Measurements from ENCODE around the gene AIFM3.

AIFM3 gene

GRCh38 chr22:21009638-21010425, 42.8 kb downstream of the AIFM3 start:
- no peak for DNase-seq

DNA sequence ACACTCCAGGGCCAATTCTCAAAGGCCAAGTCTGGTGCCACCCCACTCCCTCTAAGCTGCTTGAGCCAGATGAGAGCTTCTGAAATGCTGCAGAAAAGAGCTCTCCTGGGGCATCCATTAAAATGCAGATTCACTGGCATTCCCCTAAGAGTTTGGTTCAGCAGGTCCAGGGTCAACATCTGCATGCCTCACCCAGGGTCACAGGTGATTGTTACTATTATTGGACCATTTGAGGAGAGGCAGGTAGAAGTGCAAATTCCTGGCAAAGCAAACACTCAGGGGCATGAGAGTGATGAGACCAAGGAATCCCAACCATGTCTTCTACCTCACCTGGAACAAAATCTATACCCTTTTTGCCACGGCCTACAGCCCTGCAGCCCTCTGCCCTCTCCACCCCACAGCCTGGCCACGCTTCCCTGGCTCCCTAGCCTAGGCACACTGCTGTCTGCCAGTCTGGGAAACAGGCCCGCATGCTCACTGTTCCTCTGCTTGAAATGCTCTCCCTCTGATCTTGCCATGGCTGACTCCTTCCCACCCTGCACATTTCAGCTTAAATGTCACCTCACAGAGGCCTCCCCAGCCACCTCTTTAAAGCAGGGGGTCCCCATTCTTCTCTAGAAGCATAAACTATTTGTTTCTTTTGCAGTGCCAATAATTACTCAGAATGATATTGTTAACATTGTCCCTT, 43.5 kb downstream of the AIFM3 start:
- DNase-seq, result no peak

DNA sequence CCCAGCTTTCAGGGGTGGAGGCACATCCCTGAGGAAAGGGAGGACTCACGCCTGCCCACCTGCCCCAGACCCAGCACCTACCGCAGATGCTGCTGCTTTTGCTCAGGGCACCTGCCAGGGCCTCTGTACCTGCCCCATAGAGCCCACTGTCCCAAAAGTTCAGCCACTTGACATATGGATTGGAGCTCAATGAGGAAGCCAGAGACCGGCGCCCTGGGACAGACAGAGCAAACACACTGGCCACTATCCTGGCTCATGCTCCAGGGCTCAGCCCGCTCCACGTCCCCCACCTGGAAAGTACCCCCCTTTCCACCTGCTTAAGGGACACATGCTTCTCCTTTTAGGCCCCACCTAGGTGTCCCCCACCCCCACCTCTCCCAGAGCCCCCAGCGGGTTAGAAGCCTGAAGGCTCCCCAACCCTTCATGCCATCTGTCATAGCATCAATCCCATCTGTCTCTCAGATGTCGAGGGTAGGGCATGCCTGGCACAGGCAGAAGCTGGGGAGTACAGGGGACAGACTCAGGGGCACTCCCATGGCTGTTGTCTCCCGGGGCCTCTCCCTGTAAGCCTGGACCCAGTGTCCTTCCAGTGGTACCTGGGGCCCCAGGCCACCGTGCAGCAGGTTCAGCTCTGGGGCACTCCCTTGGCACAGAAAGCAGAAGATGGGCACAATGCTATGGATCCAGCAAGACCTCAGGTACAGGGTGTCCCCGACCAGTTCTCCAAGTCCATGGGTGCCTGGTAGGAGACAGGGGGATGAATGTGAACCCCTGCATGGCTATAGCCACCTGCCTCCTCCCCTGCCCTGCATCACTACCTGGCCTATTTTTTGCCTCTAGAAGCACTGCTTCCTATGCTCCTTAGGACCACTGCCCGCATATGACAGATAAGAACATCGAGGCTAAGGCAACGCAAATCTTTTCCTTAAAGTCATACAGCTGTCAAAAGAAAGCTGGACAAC, 45.7 kb downstream of the AIFM3 start:
- DNase-seq, result no peak

DNA sequence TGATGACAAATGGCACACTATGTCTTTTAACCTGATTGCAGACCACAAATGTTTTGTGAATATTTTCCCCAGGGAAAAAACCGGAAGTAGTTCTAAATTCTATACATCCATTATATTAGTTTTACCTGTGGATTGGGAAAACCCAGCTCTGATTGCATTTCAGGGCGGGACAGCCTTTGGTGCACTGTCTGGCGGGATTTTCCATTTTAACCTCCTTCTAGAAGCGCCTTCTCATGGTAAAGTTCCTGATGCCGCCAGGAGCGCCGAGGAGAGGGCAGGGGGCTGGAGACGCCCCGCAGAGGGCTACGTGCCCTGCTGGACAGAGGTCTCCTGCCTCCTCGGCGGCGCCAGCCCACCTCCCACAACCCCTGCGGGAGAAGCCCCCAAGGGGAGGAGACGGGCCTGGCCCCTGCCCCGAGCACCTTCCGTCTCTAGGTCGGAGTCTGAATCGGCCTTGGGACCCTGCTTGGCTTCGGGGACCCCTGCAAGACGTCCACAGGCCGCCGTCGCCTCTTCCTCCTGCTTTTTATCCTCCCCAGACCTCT, 46.7 kb downstream of the AIFM3 start:
- no peak for DNase-seq

- peak; percentile 85 for DNase-seq
Observed at GRCh38 chr22:21014202-21014725, 47.2 kb downstream of the AIFM3 start.

DNA sequence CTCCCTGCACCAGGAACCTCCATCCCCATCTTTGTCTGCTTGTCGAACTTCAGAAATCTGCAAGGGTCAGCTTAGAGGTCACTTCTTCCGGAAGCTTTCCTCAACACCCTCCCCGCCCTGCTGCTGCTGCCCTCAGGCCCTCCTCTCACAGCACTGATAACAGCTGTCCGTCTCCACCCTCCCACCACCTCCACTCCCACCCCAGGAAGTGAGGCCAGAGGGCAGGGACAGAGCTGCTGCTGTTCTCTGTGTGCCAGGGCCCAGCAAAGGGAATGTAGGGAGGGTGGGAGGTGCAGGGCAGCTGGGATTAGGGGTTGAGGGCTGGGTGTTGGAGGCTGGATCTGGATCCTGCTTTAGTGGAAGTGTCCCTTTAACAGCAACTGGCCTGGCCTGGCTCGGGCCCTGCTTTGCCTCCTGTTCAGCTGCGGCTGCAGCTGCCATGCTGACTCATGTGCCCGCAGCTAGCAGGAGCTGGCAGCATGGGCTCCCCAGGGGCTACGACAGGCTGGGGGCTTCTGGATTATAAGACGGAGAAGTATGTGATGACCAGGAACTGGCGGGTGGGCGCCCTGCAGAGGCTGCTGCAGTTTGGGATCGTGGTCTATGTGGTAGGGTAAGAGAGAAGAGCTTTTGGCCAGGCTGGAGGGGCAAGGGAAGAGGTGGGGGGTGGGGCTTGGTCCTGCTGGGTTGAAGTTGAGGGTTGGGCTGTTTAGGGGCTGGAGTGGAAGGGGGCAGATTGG, 47.8 kb downstream of the AIFM3 start, which contains the start of gene P2RX6:
Gene P2RX6, plus strand, starts transcription at position 440 of the 740 bp plus-strand sequence. Its CDS starts 10 bp downstream, at position 450.
- no peak for DNase-seq

- no peak for DNase-seq
Observed at GRCh38 chr22:21015466-21016006, 48.5 kb downstream of the AIFM3 start.

- no peak for DNase-seq
Observed at GRCh38 chr22:21016644-21017420, 49.8 kb downstream of the AIFM3 start.

- no peak for DNase-seq
Observed at GRCh38 chr22:21018314-21018713, 51.3 kb downstream of the AIFM3 start.

DNA sequence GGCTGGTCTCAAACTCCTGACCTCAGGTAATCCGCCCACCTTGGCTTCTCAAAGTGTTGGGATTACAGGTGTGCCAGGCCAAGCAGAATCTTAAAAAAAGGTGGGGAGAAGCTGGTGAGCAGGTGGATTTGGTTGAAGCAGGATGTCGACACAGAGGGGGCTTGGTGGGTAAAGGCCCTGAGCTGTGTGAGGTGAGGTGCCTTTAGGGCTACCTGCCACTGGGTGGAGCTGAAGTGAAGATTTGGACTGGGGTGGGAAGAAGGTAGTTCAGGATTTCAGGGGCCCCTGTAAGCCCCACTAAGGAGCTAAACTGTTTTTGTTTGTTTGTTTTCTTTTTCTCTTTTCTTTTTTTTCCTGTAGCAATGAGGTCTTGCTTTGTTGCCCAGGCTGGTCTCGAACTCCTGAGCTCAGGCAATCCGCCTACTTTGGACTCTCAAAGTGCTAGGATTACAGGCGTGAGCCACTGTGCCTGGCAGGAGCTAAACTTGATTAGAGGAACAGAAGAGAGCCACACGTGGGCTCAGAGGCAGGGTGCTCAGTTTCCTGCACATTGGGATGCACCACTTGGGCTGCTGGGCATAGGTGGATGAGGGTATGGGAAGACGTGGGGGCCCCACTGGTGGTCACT, 53.9 kb downstream of the AIFM3 start:
- no peak for DNase-seq

- DNase-seq, result no peak
Observed at GRCh38 chr22:21022507-21022906, 55.5 kb downstream of the AIFM3 start.

GRCh38 chr22:21022955-21023614, 56.0 kb downstream of the AIFM3 start:
- no peak for DNase-seq

DNA sequence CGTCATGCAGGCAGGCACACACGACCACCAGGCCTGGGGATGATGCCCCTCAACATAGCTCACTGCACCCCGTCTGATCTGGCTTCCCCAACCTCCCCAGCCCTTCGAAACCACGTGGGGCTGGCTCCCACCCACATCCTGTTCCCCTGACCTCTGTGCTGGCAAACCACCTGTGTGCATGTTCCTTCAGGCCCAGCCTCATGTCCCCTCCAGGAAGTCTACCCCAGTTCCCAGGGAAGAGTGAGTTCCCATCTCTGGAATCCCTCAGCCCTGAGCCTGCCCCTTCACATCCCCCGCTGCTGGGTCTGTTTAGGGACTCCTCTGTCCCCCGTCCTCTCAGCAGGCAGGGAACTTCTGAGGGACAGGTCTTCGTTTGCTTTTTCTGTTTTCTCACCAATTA, 58.2 kb downstream of the AIFM3 start:
- peak; percentile 28 for DNase-seq

DNA sequence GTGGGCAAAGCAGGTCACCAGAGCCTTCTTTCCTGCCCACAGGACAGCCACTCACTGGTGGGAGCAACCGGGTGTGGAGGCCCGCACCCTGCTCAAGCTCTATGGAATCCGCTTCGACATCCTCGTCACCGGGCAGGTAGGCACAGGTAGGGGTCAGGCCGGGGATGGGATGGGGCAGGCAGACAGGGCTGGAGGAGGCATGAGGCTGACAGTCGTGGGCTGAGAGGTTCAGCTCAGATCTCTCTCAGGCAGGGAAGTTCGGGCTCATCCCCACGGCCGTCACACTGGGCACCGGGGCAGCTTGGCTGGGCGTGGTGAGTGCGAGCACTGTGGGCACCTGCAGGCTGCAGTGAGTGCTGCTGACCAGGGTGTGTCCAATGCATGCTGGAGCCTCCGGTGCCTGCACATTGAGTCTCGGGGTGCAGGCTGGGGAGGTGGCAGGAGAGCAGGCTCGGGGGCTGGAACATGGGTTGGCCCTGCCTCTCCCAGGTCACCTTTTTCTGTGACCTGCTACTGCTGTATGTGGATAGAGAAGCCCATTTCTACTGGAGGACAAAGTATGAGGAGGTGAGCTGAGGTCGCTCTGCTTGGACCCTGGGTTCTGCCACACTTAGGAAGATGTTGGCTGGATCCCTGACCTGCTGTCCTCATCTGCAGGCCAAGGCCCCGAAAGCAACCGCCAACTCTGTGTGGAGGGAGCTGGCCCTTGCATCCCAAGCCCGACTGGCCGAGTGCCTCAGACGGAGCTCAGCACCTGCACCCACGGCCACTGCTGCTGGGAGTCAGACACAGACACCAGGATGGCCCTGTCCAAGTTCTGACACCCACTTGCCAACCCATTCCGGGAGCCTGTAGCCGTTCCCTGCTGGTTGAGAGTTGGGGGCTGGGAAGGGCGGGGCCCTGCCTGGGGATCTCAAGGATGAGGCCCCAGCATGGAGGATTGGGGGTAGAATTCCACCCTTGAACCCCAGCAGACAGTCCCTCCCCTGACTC, 59.0 kb downstream of the AIFM3 start:
- DNase-seq, result no peak

GRCh38 chr22:21026783-21027692, 60.0 kb downstream of the AIFM3 start:
- DNase-seq, result no peak

DNA sequence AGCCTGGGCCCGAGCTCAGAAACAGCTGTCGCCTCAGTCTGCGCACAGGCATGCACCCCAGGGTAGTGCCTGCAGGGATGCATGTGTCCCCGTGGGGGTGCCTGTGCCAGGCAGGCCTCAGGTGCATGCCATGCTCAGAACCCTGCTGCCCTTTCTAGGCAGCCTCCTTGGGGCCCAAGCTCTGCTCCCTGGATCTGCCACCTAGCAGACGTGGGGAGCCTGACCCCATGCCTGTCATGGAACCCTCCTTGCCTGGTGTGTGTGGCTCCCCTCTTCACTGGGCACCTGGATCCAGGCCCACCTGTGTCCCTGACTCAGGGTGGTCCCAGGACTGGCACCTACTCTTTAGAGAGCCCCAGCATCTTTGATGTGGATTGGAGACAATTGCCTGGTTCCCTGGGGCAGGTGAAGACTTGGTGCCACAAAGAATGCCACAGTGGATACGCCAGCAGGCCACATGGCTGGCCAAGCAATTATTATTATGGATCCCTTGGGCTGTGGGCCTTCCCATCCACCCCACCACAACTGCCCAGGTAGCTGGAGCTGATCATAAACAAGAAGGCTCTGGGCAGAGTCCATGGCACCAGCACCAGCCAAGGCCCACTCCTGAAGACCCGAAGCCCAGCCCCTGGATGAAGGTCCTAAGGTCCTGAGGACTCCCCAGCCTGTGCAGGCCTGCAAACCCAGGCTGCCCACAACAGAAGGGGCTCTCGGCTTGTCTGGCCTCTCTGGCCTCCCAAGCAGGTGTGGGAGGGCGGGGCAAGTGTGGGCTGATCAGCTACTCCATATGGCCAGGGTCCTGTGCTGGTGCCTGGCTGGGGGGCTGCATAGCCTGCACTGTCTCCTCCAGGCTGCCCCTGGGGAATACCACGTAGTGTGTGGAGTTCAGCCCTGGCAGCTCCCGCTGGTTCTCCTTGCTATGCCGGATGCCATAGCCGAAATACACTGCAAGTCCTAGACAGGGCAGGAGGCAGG, 61.5 kb downstream of the AIFM3 start:
- no peak for DNase-seq

Data from activated CD8-positive, alpha-beta memory T cell treated with anti-CD3 and anti-CD28 coated beads, Interleukin-2, amount 50 U/mL, for 4 hours (primary cell).